Stomach (tissue), 9 donors: Measurements from ENCODE around the gene CHAT. TPM values are rescaled to one million over a fixed set of nuclear protein-coding genes. Genes with fewer than 3 reads are reported as not detected.

Source experiments
- DNase-seq, 2 donors: peaks; one replicate each; pipeline versions ENCODE4 v3.0.0 to v3.0.0-alpha.2; 2013 to 2019
- H3K27ac ChIP-seq, 5 donors: fragments of 200-600 bp in 4 of 5; sonication (generic) in 4 of 5; one replicate each; pipeline ENCODE4 v1.5.1; 2013 to 2019; ENCODE audit warnings: mild to moderate bottlenecking in 1 of 5, moderate library complexity in 1 of 5
- H3K27me3 ChIP-seq, 3 donors: fragments of 200-600 bp; sonication (generic); one replicate each; pipeline ENCODE4 v1.5.1; 2017 to 2019; ENCODE audit warnings: mixed run types in 1 of 3
- H3K36me3 ChIP-seq, 4 donors: fragments of 200-600 bp; sonication (generic); 1 replicate in 3 of 4; 2 replicates in 1 of 4; pipeline ENCODE4 v1.5.1; 2016 to 2019
- H3K4me1 ChIP-seq, 4 donors: fragments of 200-600 bp; sonication (generic); one replicate each; pipeline ENCODE4 v1.5.1; 2016 to 2019
- H3K4me3 ChIP-seq, 4 donors: fragments of 200-600 bp; sonication (generic) in 3 of 4; one replicate each; pipeline ENCODE4 v1.5.1; 2016 to 2019; ENCODE audit warnings: mild to moderate bottlenecking in 1 of 4
- H3K9me3 ChIP-seq, 4 donors: fragments of 200-600 bp; sonication (generic); one replicate each; pipeline ENCODE4 v1.5.1; 2016 to 2019
- EP300 ChIP-seq: sonication (generic); formaldehyde crosslinking; IDR thresholded peaks from one replicate; pipeline ENCODE4 v1.6.1; 2017; ENCODE audit warnings: antibody characterized with exemption
- POLR2A ChIP-seq, 4 donors: fragments of 450-650 bp; IDR thresholded peaks; one replicate each; pipeline ENCODE4 v1.6.1; 2016; ENCODE audit warnings: antibody characterized with exemption in 4 of 4, control low read depth in 2 of 4, mild to moderate bottlenecking in 1 of 4, moderate library complexity in 1 of 4
- POLR2AphosphoS5 ChIP-seq, 3 donors: sonication (generic); formaldehyde crosslinking; IDR thresholded peaks; one replicate each; pipeline ENCODE4 v1.6.1; 2016; ENCODE audit warnings: antibody characterized with exemption in 3 of 3
- WGBS, 5 donors: extraction: QIAGEN DNeasy Blood & Tissue Kit in 3 of 5; methylation state at CpG; one replicate each; pipeline versions ENCODE4 v1.1.5 to v1.1.7; 2013 to 2018; 5-methylcytosine and 5-hydroxymethylcytosine counted together
- intact Hi-C: fragments of 100-400 bp; cut with DNase I; formaldehyde crosslinking; loops from one replicate; pipeline ENCODE4 v1.15.1; 2023; ENCODE audit warnings: low total_unique reads
- polyA plus RNA-seq, 3 donors: library from polyadenylated mRNA; stranded (reverse); fragments of 200-250 nt; gene quantifications; one replicate each; pipeline ENCODE4 v1.2.3, GENCODE V29; 2013
- total RNA-seq, 5 donors: library from RNA; depleted of rRNA; stranded (reverse); fragments of >200 nt; gene quantifications; one replicate each; pipeline versions ENCODE4 v1.1.0 to v1.2.3, GENCODE V29; 2014 to 2016
- TF ChIP-seq, protein P1 (sequence below), 7 experiments: fragments of 450-650 bp in 4 of 7; fragments of 200-600 bp in 3 of 7; sonication (generic) in 3 of 7; IDR thresholded peaks; one replicate each; pipeline ENCODE4 v1.5.1; 2016 to 2019; ENCODE audit warnings: antibody characterized with exemption in 7 of 7, control low read depth in 2 of 7, mild to moderate bottlenecking in 1 of 7
- donor health status: healthy with polysubstance abuse.
- donor health status: Bipolar disorder and iron deficiency.
- donor health status: healthy.

Gene CHAT
- total and polyA plus RNA-seq, 8 donors = 8.7 TPM; not detected in 7

DNA sequence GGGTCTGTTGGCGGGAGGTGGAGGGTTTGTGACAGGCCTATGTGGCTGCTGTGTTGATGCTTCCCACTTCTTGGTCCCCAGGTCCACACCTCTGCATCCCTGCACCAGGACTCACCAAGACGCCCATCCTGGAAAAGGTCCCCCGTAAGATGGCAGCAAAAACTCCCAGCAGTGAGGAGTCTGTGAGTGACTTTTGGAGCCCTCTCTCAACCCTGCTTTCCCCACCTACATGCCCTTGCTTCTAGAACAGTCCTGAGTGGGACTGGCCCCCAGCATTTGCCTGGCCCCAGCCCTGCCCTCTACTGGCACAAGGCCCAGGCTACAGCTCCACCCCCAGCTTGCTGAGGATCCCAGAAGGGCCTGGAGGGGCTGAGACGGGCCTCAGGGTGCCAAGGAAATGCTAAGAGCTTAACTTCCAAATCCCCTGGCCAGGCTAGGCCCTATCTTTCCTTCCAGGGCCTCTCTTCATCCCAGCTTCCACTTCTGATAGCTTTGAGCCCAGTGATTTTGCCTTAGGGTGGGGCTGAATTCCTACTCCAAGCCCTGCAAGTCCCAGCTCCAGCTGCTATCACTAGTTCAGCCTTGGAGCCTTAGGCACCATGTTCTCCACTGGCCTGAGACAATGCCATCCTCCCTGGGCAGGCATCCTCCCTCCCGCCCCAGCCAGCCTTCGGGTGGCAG lies 2.7 kb downstream of the CHAT start:
- intact Hi-C loops = no loop called here
- Histone ChIP-seq H3K4me1 (peaks cover 0 to 31% (median 8%) of the 10 kb centered on the region in 4 donors), H3K36me3 (no peaks in the 10 kb centered on the region), H3K9me3 (peaks cover 0 to 7% (median 0%) of the 10 kb centered on the region in 4 donors), H3K27me3 (peaks cover 24 to 96% (median 64%) of the 10 kb centered on the region in 3 donors), H3K27ac (no peak overlapping the region), H3K4me3 (no peak overlapping the region)
- 47 to 75% (median 71%) methylated on average over 3 to 6 of the region's 6 CpGs for WGBS, 5 donors
- TF ChIP-seq EP300 (no peak), POLR2AphosphoS5 (IDR thresholded peaks at IDR 0.05) (no peak), POLR2A (IDR thresholded peaks at IDR 0.05) (no peak)
- TF ChIP-seq, protein P1, sequence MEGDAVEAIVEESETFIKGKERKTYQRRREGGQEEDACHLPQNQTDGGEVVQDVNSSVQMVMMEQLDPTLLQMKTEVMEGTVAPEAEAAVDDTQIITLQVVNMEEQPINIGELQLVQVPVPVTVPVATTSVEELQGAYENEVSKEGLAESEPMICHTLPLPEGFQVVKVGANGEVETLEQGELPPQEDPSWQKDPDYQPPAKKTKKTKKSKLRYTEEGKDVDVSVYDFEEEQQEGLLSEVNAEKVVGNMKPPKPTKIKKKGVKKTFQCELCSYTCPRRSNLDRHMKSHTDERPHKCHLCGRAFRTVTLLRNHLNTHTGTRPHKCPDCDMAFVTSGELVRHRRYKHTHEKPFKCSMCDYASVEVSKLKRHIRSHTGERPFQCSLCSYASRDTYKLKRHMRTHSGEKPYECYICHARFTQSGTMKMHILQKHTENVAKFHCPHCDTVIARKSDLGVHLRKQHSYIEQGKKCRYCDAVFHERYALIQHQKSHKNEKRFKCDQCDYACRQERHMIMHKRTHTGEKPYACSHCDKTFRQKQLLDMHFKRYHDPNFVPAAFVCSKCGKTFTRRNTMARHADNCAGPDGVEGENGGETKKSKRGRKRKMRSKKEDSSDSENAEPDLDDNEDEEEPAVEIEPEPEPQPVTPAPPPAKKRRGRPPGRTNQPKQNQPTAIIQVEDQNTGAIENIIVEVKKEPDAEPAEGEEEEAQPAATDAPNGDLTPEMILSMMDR (IDR thresholded peaks at IDR 0.05) = no peak
- DNase-seq = no peak

DNA sequence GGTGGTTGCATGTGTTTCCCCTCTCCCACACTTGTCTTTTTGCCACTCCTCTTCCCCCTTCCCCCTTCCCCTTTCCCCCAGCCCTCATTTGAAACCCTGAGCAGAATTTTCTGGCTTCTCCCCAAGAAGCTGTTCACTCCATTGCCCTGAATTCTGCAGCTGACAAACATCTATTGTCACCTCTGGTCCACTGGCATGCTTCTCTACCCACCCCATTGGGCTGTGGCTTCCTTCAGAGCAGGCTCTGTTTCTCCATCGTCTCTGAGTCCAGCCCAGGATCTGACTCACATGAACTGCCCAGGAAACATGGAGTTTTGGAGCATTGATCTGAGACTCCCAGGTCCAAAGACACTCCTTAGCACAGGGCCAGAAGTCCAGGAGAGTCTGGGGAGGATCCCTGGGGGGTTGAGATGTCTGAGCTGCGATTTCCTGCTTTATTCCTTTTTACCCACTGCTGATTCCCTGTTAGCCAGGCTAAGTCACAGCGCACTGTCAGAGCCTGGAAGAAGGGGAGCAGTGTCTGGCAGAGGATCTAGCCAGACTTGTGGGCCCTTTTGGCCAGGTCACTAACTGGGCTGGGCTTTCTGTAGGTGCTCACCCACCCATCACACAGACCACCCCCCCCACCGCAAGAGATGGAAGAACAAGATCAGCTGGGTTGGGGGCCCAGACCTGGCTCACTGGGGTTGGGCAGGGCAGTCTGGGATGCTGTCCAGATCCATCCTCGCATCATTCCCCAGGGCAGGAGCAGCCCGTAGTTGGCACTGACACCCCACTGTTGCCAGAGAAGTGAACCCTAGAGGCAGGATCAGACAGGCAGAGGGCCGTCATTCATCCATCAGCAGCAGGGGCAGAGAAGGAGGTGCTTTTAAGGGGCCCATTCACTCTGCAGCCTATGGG lies 3.5 kb downstream of the CHAT start:
- no peak overlapping the region for H3K27ac ChIP-seq
- intact Hi-C loops = no loop called here
- H3K27me3 ChIP-seq = peaks cover 16 to 93% (median 55%) of the 10 kb centered on the region in 3 donors
- no peaks in the 10 kb centered on the region for H3K9me3 ChIP-seq
- WGBS, 5 donors = 61 to 68% (median 63%) methylated on average over 6 to 7 of the region's 7 CpGs
- H3K36me3 ChIP-seq = no peaks in the 10 kb centered on the region
- no peak overlapping the region for H3K4me3 ChIP-seq
- DNase-seq = no peak
- H3K4me1 ChIP-seq = peaks cover 0 to 22% (median 4%) of the 10 kb centered on the region in 4 donors
- TF ChIP-seq, protein P1 (IDR thresholded peaks at IDR 0.05) = no peak
- TF ChIP-seq EP300 (no peak), POLR2A (IDR thresholded peaks at IDR 0.05) (no peak), POLR2AphosphoS5 (IDR thresholded peaks at IDR 0.05) (no peak)

DNA sequence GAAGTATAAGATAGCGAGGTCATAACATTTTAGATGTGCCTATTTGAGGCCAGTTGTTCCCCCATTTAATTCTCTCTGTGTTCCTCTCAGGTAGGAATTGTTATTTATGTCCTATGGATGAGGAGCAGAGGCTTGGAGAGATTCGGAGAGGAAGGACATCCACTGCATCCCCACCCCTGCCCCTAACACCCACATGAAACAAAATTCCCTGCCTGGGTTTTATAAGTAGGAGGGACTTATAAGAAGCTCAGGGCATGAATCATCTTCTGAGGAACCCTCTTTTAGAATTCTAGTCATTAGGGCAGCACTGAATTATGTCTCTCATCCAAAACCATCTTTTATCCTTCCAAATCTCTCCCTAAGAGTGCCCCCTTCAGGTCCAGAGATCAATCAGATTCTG lies 5.0 kb downstream of the CHAT start:
- no peak for DNase-seq

DNA sequence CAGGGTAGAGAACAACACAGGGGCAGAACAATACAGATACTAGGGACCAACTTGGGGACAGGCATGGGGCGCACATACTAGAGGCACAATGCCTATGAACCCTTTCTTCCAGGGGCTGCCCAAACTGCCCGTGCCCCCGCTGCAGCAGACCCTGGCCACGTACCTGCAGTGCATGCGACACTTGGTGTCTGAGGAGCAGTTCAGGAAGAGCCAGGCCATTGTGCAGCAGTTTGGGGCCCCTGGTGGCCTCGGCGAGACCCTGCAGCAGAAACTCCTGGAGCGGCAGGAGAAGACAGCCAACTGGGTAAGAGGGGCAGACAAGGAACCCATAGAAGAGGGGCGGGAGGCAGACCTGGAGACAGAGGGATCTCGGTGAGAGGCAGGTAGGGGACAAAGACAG lies 5.8 kb downstream of the CHAT start:
- DNase-seq = no peak
- no peak overlapping the region for H3K4me3 ChIP-seq
- H3K27ac ChIP-seq = no peak overlapping the region
- H3K9me3 ChIP-seq = no peaks in the 10 kb centered on the region
- WGBS, 5 donors = 54 to 67% (median 58%) methylated on average over 8 to 10 of the region's 10 CpGs
- H3K36me3 ChIP-seq = no peaks in the 10 kb centered on the region
- TF ChIP-seq, protein P1 (IDR thresholded peaks at IDR 0.05) = no peak
- TF ChIP-seq POLR2AphosphoS5 (IDR thresholded peaks at IDR 0.05) = no peak
- no peak for TF ChIP-seq EP300
- no peak for TF ChIP-seq POLR2A (IDR thresholded peaks at IDR 0.05)
- intact Hi-C loops = no loop called here
- H3K4me1 ChIP-seq = peaks cover 0 to 1% (median under 1%) of the 10 kb centered on the region in 4 donors
- H3K27me3 ChIP-seq = peaks cover 2 to 82% (median 33%) of the 10 kb centered on the region in 3 donors

More for the DNA sequence above, 5.0 kb downstream of the CHAT start:
- Histone ChIP-seq H3K4me3 (no peak overlapping the region), H3K9me3 (no peaks in the 10 kb centered on the region), H3K27me3 (peaks cover 8 to 88% (median 41%) of the 10 kb centered on the region in 3 donors), H3K36me3 (no peaks in the 10 kb centered on the region), H3K27ac (no peak overlapping the region), H3K4me1 (peaks cover 0 to 9% (median 4%) of the 10 kb centered on the region in 4 donors)
- TF ChIP-seq EP300 (no peak), POLR2AphosphoS5 (IDR thresholded peaks at IDR 0.05) (no peak), POLR2A (IDR thresholded peaks at IDR 0.05) (no peak)
- TF ChIP-seq, protein P1 (IDR thresholded peaks at IDR 0.05) = no peak
- intact Hi-C loops = no loop called here
- WGBS, 5 donors = 62 to 81% (median 72%) methylated on average over 2 of the region's 2 CpGs
